Measurements from ENCODE around the gene OBSCN. TPM values are rescaled to one million over a fixed set of nuclear protein-coding genes. Genes with fewer than 3 reads are reported as not detected.

Gene OBSCN
- total RNA-seq, 1 donor from 2014 or later = 74.1 TPM

- no peak for DNase-seq (ENCODE audit: low read depth)
Measured at GRCh38 chr1:228341450-228341813, 133.6 kb downstream of the OBSCN start.

- no peak for DNase-seq (ENCODE audit: low read depth)
Measured at GRCh38 chr1:228341814-228342626, 134.2 kb downstream of the OBSCN start.

GRCh38 chr1:228342627-228343190 is 134.9 kb downstream of the OBSCN start:
- DNase-seq (ENCODE audit: low read depth) = no peak

- DNase-seq (ENCODE audit: low read depth) = no peak
Measured at GRCh38 chr1:228343191-228343661, 135.4 kb downstream of the OBSCN start.

GRCh38 chr1:228344631-228345072 is 136.8 kb downstream of the OBSCN start:
- peak; percentile 2 for DNase-seq (ENCODE audit: low read depth)

GRCh38 chr1:228345201-228345930 is 137.5 kb downstream of the OBSCN start:
- no peak for DNase-seq (ENCODE audit: low read depth)

GRCh38 chr1:228346731-228347130 is 138.9 kb downstream of the OBSCN start:
- DNase-seq (ENCODE audit: low read depth) = no peak

GRCh38 chr1:228347181-228347580 is 139.3 kb downstream of the OBSCN start:
- no peak for DNase-seq (ENCODE audit: low read depth)

GRCh38 chr1:228348708-228349467 is 141.0 kb downstream of the OBSCN start:
- DNase-seq (ENCODE audit: low read depth) = no peak

GRCh38 chr1:228349701-228350171 is 141.9 kb downstream of the OBSCN start:
- no peak for DNase-seq (ENCODE audit: low read depth)

- no peak for DNase-seq (ENCODE audit: low read depth)
Measured at GRCh38 chr1:228350179-228350742, 142.4 kb downstream of the OBSCN start.

- DNase-seq (ENCODE audit: low read depth) = no peak
Measured at GRCh38 chr1:228350831-228351781, 143.3 kb downstream of the OBSCN start.

- no peak for DNase-seq (ENCODE audit: low read depth)
Measured at GRCh38 chr1:228351850-228352249, 144.0 kb downstream of the OBSCN start.

- no peak for DNase-seq (ENCODE audit: low read depth)
Measured at GRCh38 chr1:228352677-228353481, 145.0 kb downstream of the OBSCN start.

GRCh38 chr1:228353601-228354371 is 145.9 kb downstream of the OBSCN start:
- no peak for DNase-seq (ENCODE audit: low read depth)

GRCh38 chr1:228354390-228355320 is 146.8 kb downstream of the OBSCN start:
- DNase-seq (ENCODE audit: low read depth) = no peak

GRCh38 chr1:228356897-228357680 is 149.2 kb downstream of the OBSCN start:
- DNase-seq (ENCODE audit: low read depth) = no peak

Measured in renal cortical epithelial cell (primary cell).